GM12878 (cell line): ENCODE data around the gene WDR93.

Experiments used
- CTCF ChIP-seq, 3 experiments: IDR thresholded peaks in 2 of 3; conservative IDR thresholded peaks in 1 of 3; 2 replicates each; pipeline ENCODE4 v1.5.1; 2011; ENCODE audit warnings: low read depth in 3 of 3, low read length in 3 of 3, mild to moderate bottlenecking in 3 of 3, control low read depth in 2 of 3, moderate library complexity in 2 of 3, inconsistent platforms in 1 of 3, mixed read lengths in 1 of 3; ENCODE audit not compliant: control insufficient read depth in 2 of 3, insufficient read depth in 1 of 3; ENCODE audit errors: extremely low read depth in 1 of 3
- FOXK2 ChIP-seq: fragments of 450-650 bp; IDR thresholded peaks from 2 replicates; pipeline ENCODE4 v1.6.1; 2017; ENCODE audit warnings: mild to moderate bottlenecking, moderate library complexity
- NR2F1 ChIP-seq: fragments of 450-650 bp; conservative IDR thresholded peaks from 2 replicates; pipeline ENCODE4 v1.6.1; 2017; ENCODE audit warnings: mild to moderate bottlenecking
- RAD51 ChIP-seq: fragments of 450-650 bp; IDR thresholded peaks from 2 replicates; pipeline ENCODE4 v1.6.1; 2016; ENCODE audit warnings: moderate library complexity, mild to moderate bottlenecking, inconsistent platforms
- SREBF2 ChIP-seq: IDR thresholded peaks from 2 replicates; pipeline ENCODE4 v1.6.1; 2012; ENCODE audit warnings: mild to moderate bottlenecking, low read length
- YY1 ChIP-seq: IDR thresholded peaks from 2 replicates; pipeline ENCODE4 v1.6.1; 2011; ENCODE audit warnings: low read depth, mild to moderate bottlenecking, low read length

- TF ChIP-seq NR2F1, result no peak
- TF ChIP-seq RAD51, result no peak
- no peak for TF ChIP-seq CTCF (IDR thresholded peaks at IDR 0.05 in 2 of 3, conservative IDR thresholded peaks at IDR 0.05 in 1 of 3; ENCODE audit: control insufficient read depth in 2 of 3, extremely low read depth in 1 of 3, insufficient read depth in 1 of 3, low read depth in 3 of 3, low read length in 3 of 3)
- no peak for TF ChIP-seq FOXK2
- TF ChIP-seq SREBF2, result no peak
- TF ChIP-seq YY1, result no peak
Measured at GRCh38 chr15:89649716-89650115, 40.9 kb upstream of the WDR93 start.
